Right cardiac atrium (tissue), 5 donors: ENCODE data around the gene IST1. TPM values are rescaled to one million over a fixed set of nuclear protein-coding genes. Genes with fewer than 3 reads are reported as not detected.

Source experiments
- ATAC-seq, 2 donors: fragments of 200-7000 bp; cut with Tn5 transposase; one replicate each; pipeline versions ENCODE4 v1.8.0 to v1.9.1; 2020; ENCODE audit warnings: moderate library complexity in 2 of 2, mild to moderate bottlenecking in 1 of 2
- DNase-seq, 3 donors: peaks; one replicate each; pipeline ENCODE4 v3.0.0-alpha.2; 2020
- H3K27ac ChIP-seq: one replicate; pipeline ENCODE4 v1.5.1; 2013; ENCODE audit warnings: mild to moderate bottlenecking, low read length, control low read depth, moderate library complexity
- H3K27me3 ChIP-seq: one replicate; pipeline ENCODE4 v1.6.1; 2013; ENCODE audit not compliant: control insufficient read depth, insufficient read depth
- H3K4me1 ChIP-seq: one replicate; pipeline ENCODE4 v1.6.1; 2013; ENCODE audit warnings: low read length; ENCODE audit not compliant: control insufficient read depth, insufficient read depth
- H3K4me3 ChIP-seq: one replicate; pipeline ENCODE4 v1.5.1; 2013; ENCODE audit warnings: low read length, control low read depth
- H3K9me3 ChIP-seq: one replicate; pipeline ENCODE4 v1.6.1; 2013; ENCODE audit warnings: low read length; ENCODE audit not compliant: control insufficient read depth
- WGBS: extraction: QIAGEN DNeasy Blood & Tissue Kit; methylation state at CpG from one replicate; pipeline ENCODE4 v1.1.7; 2013; 5-methylcytosine and 5-hydroxymethylcytosine counted together
- intact Hi-C, 4 donors: fragments of 100-400 bp; cut with DNase I; formaldehyde crosslinking; loops; one replicate each; pipeline versions ENCODE4 v1.11.0 to v1.14.0; 2022 to 2023
- polyA plus RNA-seq: library from polyadenylated mRNA; stranded (reverse); fragments of 200-250 nt; gene quantifications from one replicate; pipeline ENCODE4 v1.2.3, GENCODE V29; 2013
- total RNA-seq, 4 donors: library from RNA; stranded (reverse); fragmentation: NEBNext Ultra II Directional; extraction: Animal tissue kit (Norgen Biotek cat#: 25700); gene quantifications; one replicate each; pipeline ENCODE4 v1.2.1, GENCODE V29; 2021
- donor health status: healthy with polysubstance abuse.
- donor health status: DM: no; HTN: yes; CAD: no.
- donor health status: DM: no; HTN: no; CAD: no.
- donor health status: DM: no; HTN: yes; CAD: no; lungs with severe emphysema.
- donor health status: DM: yes; HTN: yes; CAD: no.

The IST1 gene
- total and polyA plus RNA-seq, 5 donors = 89.5 to 148 (median 132) TPM

DNA sequence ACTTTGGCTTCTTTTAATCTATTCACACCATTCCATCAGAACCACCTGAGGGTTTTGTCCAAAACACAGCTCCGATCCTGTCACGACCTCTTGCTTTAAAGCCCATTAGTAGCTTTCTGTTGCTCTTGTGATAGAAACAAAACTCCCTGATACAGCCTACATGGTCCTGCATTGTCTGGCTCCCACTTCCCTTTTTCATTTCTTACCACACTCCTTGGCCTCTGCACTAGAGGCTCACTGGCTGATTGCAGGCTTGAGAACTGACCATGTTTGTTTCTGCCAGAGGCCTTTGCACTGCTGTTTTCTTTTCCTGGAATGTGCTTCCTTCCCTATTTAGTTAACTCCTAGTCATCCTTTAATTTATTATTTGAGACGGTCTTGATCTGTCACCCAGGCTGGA, 23.7 kb downstream of the IST1 start:
- intact Hi-C loops = no loop called here
- peaks cover 12% of the 10 kb centered on the region for H3K4me1 ChIP-seq
- ATAC-seq = peak; percentile 33 to 48
- H3K4me3 ChIP-seq = no peak overlapping the region
- H3K27ac ChIP-seq = no peak overlapping the region
- DNase-seq = no peak
- no peaks in the 10 kb centered on the region for H3K27me3 ChIP-seq
- H3K9me3 ChIP-seq = no peaks in the 10 kb centered on the region
- 60% methylated on average over 3 of the region's 3 CpGs for WGBS

DNA sequence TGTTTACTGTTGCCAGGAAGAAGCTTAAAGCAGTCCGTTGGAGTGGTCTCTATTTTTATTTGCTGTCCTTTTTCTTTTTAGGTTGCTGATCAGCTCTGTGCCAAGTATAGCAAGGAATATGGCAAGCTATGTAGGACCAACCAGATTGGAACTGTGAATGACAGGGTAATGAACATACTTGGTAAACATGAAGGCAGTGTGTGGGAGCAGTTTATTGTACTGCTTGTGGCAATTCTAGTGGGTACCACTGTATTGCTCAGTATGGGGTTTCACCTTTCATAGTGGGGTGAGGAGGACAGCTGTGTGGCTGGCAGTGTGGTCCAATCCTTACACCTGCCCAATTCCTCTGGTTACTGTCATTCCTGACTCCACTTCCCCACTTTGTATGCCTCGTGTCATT, 25.3 kb downstream of the IST1 start:
- WGBS = 72% methylated on average over 2 of the region's 2 CpGs
- Histone ChIP-seq H3K4me3 (no peak overlapping the region), H3K4me1 (peaks cover 14% of the 10 kb centered on the region), H3K9me3 (no peaks in the 10 kb centered on the region), H3K27ac (no peak overlapping the region), H3K27me3 (no peaks in the 10 kb centered on the region)
- DNase-seq = no peak
- intact Hi-C loops = no loop called here
- no peak for ATAC-seq

DNA sequence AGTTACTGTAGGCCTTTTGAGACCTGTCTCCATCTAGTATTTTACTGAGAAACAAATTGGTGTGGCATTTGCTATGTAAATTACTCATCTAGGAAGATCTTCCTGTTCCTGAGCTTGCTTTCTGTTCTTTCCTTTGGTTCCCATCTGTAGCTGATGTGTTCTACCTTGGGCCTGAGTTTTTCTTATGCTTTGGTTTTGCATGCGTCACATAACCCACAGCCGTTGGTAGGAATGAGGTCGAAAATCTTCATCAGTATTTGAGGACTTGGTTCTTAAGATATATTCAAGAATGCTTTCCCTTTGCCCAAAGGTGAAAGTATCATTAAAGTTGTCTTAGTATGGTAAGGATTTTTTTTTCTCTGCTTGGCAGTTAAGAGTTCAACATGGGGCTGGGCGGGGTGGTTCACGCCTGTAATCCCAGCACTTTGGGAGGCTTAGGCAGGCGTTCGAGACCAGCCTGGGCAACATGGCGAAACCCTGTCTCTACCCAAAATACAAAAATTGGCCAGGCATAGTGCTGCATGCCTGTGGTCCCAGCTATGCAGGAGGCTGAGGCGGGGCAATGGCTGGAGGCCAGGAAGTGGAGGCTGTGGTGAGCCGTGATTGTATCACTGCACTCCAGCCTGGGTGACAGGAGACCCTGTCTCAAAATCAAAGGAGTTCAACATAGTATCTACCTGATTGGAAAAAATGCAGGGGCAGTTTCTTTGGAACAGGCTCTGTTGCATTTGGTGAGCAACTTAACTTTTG, 28.8 kb downstream of the IST1 start:
- Histone ChIP-seq H3K4me1 (peaks cover 16% of the 10 kb centered on the region), H3K27ac (peak overlapping the region; percentile 42), H3K9me3 (no peaks in the 10 kb centered on the region), H3K4me3 (no peak overlapping the region), H3K27me3 (no peaks in the 10 kb centered on the region)
- peak in 1 of 3 donors; percentile 61 for DNase-seq
- no peak for ATAC-seq
- 87% methylated on average over 10 of the region's 10 CpGs for WGBS
- intact Hi-C loops = no loop called here

DNA sequence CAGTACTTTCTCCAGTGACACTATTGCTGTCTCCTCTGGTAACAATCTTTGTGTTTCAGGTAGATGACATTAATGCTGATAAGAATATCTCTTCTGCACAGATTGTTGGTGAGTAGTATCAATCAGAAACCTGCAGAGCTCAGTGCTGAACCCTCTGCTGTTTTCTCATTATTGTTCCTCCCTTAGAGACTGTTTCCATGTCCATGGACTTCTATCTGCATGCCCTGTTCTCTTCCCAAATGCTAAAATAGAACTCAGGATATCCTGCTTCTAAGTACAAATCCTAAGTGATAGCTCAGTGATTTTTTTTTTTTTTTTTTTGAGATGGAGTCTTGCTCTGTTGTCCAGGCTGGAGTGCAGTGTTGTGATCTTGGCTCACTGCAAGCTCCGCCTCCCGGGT, 29.4 kb downstream of the IST1 start:
- H3K4me3 ChIP-seq = no peak overlapping the region
- intact Hi-C loops = no loop called here
- no peak for DNase-seq
- peaks cover 18% of the 10 kb centered on the region for H3K4me1 ChIP-seq
- no peaks in the 10 kb centered on the region for H3K27me3 ChIP-seq
- no peak overlapping the region for H3K27ac ChIP-seq
- peak in 1 of 2 donors; percentile 53 for ATAC-seq
- H3K9me3 ChIP-seq = no peaks in the 10 kb centered on the region
- WGBS = 93% methylated on average over 2 of the region's 2 CpGs

DNA sequence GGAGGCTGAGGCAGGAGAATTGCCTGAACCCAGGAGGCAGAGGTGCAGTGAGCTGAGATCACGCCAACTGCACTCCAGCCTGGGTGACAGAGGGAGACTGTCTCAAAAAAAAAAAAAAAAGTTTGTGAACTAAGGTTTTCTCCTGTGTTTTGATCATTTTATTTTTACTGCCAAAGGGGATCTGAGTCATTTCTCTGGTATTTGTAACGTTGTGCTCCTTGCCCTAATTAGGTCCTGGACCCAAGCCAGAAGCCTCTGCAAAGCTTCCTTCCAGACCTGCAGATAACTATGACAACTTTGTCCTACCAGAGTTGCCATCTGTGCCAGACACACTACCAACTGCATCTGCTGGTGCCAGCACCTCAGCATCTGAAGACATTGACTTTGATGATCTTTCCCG, 32.1 kb downstream of the IST1 start:
- Histone ChIP-seq H3K27ac (peak overlapping the region; percentile 95), H3K9me3 (no peaks in the 10 kb centered on the region), H3K4me3 (no peak overlapping the region), H3K4me1 (peaks cover 18% of the 10 kb centered on the region), H3K27me3 (no peaks in the 10 kb centered on the region)
- DNase-seq = peak in 2 of 3 donors; percentile 71 to 74
- intact Hi-C loops = loop anchor here in 1 of 4 donors (2.0 kb wide), 1 partner anchor 17 kb away; no protein-coding TSS in a partner anchor
- peak; percentile 72 to 75 for ATAC-seq
- WGBS = 17% methylated on average over 3 of the region's 3 CpGs

DNA sequence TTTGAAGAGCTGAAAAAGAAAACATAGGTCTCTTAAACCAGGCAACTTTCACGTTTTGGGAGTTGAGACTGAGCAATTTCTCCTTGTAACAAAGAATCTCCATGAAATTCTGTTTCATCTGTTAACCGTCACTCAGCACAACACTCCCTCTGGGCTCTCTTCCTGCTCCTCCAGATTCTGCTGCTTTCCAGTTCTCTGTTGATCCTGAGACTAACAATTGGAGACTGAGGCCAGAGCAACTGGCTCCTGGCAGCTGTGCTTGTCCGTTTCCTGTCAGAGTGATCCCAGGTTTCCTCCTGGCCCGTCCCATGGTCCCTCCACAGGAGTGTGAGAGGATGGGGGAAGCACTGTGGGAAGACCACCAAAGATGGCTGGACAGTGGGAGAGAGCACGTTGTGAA, 32.5 kb downstream of the IST1 start:
- ATAC-seq = peak; percentile 66 to 67
- Histone ChIP-seq H3K9me3 (no peaks in the 10 kb centered on the region), H3K27ac (peak overlapping the region; percentile 95), H3K4me1 (peaks cover 18% of the 10 kb centered on the region), H3K27me3 (no peaks in the 10 kb centered on the region), H3K4me3 (no peak overlapping the region)
- WGBS = 33% methylated on average over 5 of the region's 5 CpGs
- intact Hi-C loops = loop anchor here in 1 of 4 donors (2.0 kb wide), 1 partner anchor 17 kb away; no protein-coding TSS in a partner anchor
- DNase-seq = peak; percentile 28 to 68 (median 65)

DNA sequence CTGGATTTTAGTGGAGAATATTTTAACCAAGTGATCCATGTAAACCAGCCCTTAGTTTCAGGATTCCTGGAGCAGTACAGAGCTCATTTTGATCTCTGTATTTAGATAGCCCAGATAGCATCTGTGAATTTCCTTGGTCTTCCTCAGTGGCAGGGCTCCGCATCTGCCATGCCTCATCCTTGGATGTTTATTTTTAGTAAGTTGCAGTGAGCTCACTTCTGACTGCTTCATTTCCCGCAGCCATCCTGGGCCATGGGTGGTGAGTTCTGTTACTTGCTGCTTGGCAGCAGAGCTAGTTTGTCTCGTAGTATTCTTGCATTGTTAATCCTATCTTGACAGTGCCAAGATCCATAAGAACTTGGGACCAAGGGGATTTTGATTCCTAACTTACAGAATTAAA, 33.7 kb downstream of the IST1 start:
- H3K9me3 ChIP-seq = no peaks in the 10 kb centered on the region
- peak; percentile 56 to 65 for ATAC-seq
- H3K4me1 ChIP-seq = peaks cover 15% of the 10 kb centered on the region
- H3K27me3 ChIP-seq = no peaks in the 10 kb centered on the region
- H3K27ac ChIP-seq = peak overlapping the region; percentile 25
- H3K4me3 ChIP-seq = no peak overlapping the region
- peak in 1 of 3 donors; percentile 32 for DNase-seq
- intact Hi-C loops = no loop called here
- 20% methylated on average over 3 of the region's 3 CpGs for WGBS

DNA sequence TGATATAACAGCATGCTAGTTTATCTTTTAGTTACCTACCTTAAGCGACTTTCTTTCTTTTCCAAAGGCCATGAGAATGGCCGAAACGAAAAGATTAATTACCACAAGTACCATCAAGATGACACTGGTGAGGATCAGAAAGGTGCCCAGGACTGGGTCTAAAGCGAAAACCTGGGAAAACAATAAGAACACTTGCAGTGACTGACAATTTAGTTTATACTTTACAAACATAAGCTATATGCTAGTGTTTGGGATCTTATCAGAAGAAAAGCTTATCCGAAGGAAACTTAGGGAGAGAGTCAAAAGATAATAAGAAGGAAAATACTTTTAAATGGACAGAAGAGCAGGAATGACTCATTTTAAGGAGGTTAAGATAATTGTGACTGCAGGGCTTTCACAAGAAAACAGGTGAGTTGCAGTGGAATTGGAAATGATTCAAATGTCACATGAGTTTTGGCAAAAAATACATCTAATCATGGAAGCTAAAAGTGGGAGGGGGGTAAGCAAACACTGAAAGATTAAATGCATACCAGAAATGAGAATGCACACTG, 34.8 kb downstream of the IST1 start:
- ATAC-seq (no peak), DNase-seq (no peak)
- Histone ChIP-seq H3K27ac (no peak overlapping the region), H3K27me3 (no peaks in the 10 kb centered on the region), H3K4me1 (peaks cover 12% of the 10 kb centered on the region), H3K9me3 (no peaks in the 10 kb centered on the region), H3K4me3 (no peak overlapping the region)
- 75% methylated on average over 5 of the region's 5 CpGs for whole genome bisulfite sequencing
- intact Hi-C loops = no loop called here

DNA sequence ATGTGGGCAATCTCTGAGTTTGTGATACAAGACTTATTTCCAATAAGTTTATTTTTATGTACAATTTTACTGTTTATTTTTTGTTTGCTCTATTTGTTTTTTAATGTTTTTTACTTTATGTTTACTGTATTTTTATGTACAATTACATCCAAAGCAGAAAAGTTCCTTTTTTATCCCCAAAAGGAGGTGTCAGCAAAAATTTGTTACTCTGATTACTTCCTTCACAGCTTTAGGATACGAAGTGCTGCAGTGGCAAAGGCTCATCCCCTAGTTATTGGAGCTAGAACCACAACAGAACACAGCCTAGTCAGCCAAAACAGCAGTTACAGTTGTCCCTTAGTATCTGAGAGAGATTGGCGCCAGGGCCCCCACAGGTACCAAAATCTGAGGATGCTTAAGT, 35.7 kb downstream of the IST1 start:
- H3K9me3 ChIP-seq = no peaks in the 10 kb centered on the region
- DNase-seq (no peak), ATAC-seq (no peak)
- peaks cover 12% of the 10 kb centered on the region for H3K4me1 ChIP-seq
- intact Hi-C loops = no loop called here
- no peaks in the 10 kb centered on the region for H3K27me3 ChIP-seq
- WGBS = 81% methylated on average over 2 of the region's 2 CpGs
- no peak overlapping the region for H3K27ac ChIP-seq
- no peak overlapping the region for H3K4me3 ChIP-seq

DNA sequence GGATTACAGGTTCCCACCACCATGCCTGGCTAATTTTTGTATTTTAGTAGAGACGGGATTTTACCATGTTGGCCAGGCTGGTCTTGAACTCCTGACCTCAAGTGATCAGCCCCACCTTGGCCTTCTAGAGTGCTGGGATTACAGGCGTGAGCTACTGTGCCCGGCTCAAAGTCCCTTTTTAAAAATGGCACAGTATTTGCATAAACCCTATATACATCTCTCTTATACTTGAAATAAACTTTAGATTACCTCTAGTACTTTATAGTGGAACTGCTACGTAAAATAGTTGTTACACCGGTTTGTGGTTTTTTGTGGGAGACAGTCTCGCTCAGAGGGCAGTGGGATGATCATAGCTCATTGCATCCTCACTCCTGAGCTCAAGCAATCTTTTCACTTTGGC, 36.3 kb downstream of the IST1 start:
- Histone ChIP-seq H3K9me3 (no peaks in the 10 kb centered on the region), H3K27ac (no peak overlapping the region), H3K4me1 (peaks cover 12% of the 10 kb centered on the region), H3K27me3 (no peaks in the 10 kb centered on the region), H3K4me3 (no peak overlapping the region)
- 94% methylated on average over 6 of the region's 6 CpGs for WGBS
- intact Hi-C loops = no loop called here
- DNase-seq (no peak), ATAC-seq (no peak)

DNA sequence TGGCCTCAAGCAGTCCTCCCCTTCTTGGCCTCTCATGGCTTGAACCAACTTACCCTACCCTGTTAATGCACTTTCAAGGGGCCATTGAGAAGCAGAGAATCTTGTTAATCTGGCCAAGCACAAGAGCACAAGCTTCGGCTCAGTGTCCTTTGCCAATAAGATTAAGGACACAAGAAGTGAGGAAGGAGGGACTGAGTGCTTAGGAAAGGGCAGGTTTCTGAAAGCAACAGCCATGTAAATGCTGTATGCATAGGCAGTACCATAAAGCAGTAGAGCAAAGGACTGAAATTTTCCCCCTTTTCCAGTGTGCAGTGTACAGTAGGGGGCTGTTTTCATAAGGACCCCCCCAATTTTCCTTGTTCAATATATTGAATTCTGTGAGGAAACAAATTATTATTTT, 37.7 kb downstream of the IST1 start:
- intact Hi-C loops = no loop called here
- H3K4me1 ChIP-seq = peaks cover 8% of the 10 kb centered on the region
- no peak overlapping the region for H3K4me3 ChIP-seq
- no peaks in the 10 kb centered on the region for H3K9me3 ChIP-seq
- WGBS = 61% methylated on average over 1 of the region's 1 CpG
- no peak for DNase-seq
- no peak overlapping the region for H3K27ac ChIP-seq
- no peak for ATAC-seq
- no peaks in the 10 kb centered on the region for H3K27me3 ChIP-seq
